HL-60/S4 (cell line): ENCODE results near the gene SMIM24.

ENCODE experiments used
- in situ Hi-C: fragments of 300-500 bp; cut with MboI; formaldehyde crosslinking; loops from 2 replicates; pipeline ENCODE4 v1.14.3; 2022; ENCODE audit warnings: low sequenced_read_pairs

Gene SMIM24

DNA sequence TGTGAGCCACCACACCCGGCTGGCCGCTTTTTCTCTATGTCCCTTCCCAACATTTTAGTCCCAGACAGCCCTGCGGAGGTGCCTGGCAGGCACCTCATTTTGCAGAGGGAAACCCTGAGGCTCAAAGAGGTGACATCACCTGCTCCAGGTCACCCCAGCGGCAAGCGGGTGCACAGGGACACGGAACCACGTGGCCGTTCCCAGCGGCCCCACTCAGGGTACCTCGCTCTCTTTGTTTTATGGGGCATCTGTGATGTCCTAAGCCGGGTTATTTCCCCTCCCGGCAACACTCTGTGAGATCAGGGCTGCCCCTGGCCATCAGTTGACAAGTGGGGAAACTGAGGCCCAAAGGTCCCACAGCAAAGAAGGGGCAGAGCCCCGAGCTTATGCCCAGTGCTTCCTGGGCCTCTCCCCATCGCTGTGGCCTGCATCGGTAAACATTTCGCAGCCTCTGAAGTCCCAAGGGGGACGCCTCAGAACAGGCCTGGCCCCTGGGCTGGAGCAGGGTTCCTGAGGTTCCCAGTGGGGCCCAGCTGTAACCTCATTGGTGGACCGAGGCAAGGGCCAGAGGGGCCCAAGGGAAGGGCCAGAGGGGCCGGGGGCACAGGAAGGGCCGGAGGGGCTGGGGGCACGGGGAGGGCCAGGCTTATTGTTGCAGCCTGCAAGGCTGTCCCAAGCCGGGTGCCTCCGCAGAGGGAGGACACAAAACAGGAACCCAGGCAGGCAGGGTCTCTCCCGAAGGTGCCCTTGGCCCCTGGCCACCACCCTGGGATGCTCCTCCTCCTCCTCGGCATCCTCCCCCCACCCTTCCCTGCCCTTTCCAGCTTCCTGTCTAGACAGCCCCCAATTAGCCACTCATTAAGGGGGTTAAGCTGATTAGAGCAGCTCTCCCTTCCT is 39.0 kb downstream of the SMIM24 start:
- in situ Hi-C loops: no loop called here

DNA sequence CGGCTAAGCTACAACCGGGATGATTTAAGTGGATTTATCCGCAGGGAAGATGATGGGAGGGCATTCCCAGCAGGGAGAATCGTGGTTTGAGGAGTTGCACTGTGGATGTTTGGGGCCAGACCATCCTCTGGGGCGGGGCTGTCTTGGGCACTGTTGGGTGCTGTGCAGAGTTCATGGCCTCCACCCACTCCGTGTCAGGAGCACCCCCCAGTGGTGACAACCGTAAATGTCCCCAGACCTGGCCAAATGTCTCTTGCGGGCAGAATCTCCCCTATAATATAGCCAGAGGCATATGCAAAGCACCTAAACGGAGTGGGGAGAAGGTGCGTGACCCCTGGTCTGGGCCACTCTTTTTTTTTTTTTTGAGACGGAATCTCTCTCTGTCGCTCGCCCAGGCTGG is 40.2 kb downstream of the SMIM24 start:
- in situ Hi-C loops: no loop called here

- in situ Hi-C loops: loop anchor here (10.0 kb wide), 1 partner anchor 80 kb away; no protein-coding TSS in a partner anchor
Observed at GRCh38 chr19:3434630-3435553, 45.4 kb downstream of the SMIM24 start.

DNA sequence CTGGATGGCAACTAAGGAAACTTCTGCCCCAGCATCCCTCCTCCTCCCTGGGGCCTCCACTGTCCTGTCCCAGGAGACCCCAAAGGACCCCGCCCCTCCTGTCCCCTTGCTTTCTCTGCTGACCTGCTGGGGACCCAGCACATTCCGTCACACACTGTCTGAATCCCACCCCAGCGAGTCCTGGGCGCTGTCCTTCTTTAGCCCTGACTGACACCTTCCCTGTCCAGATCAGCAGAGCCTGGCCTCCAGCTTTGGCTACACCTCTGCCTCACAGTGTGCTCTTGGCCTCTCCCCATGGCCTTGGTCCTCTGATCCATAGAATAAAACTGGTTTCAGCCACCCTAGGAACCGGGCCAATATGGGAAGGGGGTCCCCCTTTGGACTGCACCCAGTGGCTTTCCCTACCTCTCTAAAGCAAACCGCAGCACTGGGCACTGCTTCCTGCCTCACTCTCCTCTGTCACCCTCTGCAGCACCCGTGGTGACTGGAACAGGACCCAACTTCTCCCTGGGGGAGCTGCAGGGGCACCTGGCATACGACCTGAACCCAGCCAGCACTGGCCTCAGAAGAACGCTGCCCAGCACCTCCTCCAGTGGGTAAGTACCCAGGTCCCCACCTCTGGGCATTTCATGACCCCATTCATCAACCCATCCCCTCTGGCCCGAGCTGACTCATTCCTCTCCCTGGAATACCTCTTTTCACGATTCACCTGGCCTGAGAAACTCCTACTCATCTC is 46.4 kb downstream of the SMIM24 start:
- in situ Hi-C loops: loop anchor here (10.0 kb wide), 1 partner anchor 79 kb away; no protein-coding TSS in a partner anchor

- in situ Hi-C loops: loop anchor here (10.0 kb wide), 1 partner anchor 79 kb away; no protein-coding TSS in a partner anchor
Observed at GRCh38 chr19:3433313-3433712, 47.0 kb downstream of the SMIM24 start.

GRCh38 chr19:3431760-3432397 is 48.4 kb downstream of the SMIM24 start:
- in situ Hi-C loops: loop anchor here (10.0 kb wide), 1 partner anchor 77 kb away; no protein-coding TSS in a partner anchor

DNA sequence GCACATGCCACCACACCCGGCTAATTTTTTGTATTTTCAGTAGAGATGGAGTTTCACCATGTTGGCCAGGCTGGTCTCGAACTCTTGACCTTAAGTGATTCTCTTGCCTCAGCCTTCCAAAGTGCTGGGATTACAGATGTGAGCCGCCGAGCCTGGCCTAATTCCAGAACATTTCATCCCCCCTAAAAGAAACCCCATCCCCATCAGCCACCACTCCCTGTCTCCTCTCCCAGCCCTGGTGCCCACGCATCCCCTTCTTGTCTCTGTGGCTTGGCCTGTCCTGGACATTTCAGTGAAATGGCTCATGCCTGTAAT is 50.0 kb downstream of the SMIM24 start:
- in situ Hi-C loops: loop anchor here (10.0 kb wide), 1 partner anchor 76 kb away; no protein-coding TSS in a partner anchor

DNA sequence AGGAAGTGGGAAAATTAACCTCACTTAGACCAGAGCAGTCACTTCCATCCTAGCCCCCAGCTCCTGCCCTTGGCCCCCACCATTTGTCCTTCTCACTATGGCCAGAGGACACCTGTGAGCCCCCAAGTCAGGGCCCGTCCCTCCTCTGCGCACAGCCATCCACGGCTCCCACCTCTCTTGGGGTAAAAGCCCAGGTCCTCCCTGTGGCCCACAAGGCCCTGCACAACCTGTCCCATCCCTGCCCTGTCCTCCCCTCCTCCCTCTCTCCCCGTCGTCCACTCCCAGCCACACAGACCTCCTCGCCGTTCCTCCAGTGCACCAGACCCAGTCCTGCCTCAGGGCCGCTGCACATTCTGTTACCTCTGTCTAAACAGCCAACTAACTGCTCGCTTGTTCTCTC is 53.9 kb downstream of the SMIM24 start:
- in situ Hi-C loops: no loop called here
